ENCODE measurements around the gene KDM3B.
"Not testable (repeated sequence)": the region's sequence is repeated elsewhere in the genome, so short reads cannot be mapped to it uniquely, and the experiment has no call there.

Gene KDM3B

DNA sequence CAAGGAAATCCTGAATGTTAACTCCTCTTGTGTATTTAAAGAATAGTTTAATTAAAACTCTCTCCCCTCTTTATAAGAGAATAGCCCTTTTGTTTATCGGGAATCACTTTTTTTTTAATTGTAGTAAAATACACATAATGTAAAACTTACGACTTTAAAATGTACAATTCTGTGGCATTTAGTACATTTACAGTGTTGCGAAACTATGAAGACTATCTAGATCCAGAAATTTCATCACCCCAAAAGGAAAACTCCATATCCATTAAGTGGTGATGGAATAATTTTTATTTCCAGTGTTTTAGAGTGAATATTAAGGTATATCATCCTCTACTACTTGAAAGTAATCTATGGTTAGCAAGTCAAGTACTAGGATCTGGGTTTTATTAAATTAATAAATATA, 36.8 kb downstream of the KDM3B start:
- no peak for DNase-seq

DNA sequence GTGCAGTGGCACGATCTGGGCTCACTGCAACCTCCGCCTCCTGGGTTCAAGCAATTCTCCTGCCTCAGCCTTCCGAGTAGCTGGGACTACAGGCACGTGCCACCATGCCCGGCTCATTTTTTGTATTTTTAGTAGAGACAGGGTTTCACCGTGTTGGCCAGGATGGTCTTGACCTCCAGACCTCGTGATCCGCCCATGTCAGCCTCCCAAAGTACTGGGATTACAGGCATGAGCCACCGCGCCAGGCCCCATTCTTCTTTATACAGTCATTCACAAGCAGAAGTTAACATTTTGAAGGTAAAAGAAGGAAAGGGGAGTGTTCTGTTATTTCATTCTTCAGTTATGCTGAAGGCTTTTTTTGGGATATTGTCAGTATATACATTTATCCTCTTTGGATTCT, 37.4 kb downstream of the KDM3B start:
- DNase-seq: not testable (repeated sequence)

DNA sequence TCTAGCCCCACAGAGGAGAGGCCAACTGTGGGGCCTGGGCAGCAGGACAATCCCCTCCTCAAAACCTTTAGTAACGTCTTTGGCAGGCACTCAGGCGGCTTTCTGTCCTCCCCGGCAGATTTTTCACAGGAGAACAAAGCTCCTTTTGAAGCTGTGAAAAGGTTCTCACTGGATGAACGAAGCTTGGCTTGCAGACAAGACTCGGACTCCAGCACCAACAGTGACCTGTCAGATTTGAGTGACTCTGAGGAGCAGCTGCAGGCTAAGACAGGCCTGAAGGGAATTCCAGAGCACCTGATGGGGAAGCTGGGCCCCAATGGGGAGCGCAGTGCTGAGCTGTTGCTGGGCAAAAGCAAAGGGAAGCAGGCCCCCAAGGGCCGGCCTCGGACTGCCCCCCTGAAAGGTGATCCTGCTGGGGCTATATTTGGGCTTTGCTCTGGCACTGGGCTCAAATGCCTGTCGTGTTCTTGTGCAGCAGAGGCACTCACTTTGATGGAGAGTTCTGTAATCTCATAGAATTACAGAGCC, 39.4 kb downstream of the KDM3B start:
- peak in 49 of 56 donors; percentile 7 to 80 (median 57) for DNase-seq

GRCh38 chr5:138402640-138403039, 50.2 kb downstream of the KDM3B start:
- DNase-seq: no peak

GRCh38 chr5:138408023-138408422, 55.5 kb downstream of the KDM3B start:
- no peak for DNase-seq

- peak in 42 of 56 donors; percentile 2 to 73 (median 16) for DNase-seq
Measured at GRCh38 chr5:138410996-138411640, 58.6 kb downstream of the KDM3B start.

DNA sequence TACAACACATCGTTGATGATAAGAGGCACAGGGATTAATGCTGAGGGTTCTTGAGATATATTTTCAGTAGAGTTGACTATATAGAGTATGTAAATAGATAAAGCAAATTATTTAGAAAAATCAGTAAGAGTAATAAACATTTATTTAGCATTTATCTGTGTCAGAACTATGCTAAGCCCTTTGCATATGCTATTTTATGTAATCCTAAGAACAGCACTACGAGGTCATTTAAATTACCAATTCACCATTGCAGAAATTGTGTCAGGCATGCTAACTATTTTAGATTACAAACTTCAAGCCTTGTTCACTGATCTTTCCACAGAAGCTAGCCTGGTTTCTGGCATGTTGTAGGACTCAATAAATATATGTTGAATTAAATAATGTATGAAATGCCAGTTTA, 66.0 kb downstream of the KDM3B start:
- no peak for DNase-seq

- DNase-seq: no peak
Measured at GRCh38 chr5:138425079-138425478, 72.6 kb downstream of the KDM3B start.

DNA sequence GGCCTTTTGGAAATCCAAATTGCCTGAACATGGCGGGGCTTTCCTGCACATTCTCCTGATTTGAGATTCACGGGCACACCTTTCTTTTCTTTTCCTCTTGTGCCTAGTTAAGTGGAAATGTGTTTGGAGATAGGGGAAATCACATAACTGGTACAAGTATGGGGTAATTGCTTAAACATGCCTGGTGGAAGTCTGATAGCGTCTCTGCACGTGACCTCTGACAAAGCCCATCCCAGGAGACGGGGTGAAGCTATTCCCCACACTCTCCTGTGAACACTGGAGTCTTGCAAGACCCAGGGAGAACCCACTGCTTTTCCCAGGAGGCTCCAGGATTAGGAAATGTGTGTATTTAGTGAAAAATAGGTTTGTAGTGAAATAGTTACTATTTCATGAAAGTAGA, 83.5 kb downstream of the KDM3B start:
- no peak for DNase-seq

DNA sequence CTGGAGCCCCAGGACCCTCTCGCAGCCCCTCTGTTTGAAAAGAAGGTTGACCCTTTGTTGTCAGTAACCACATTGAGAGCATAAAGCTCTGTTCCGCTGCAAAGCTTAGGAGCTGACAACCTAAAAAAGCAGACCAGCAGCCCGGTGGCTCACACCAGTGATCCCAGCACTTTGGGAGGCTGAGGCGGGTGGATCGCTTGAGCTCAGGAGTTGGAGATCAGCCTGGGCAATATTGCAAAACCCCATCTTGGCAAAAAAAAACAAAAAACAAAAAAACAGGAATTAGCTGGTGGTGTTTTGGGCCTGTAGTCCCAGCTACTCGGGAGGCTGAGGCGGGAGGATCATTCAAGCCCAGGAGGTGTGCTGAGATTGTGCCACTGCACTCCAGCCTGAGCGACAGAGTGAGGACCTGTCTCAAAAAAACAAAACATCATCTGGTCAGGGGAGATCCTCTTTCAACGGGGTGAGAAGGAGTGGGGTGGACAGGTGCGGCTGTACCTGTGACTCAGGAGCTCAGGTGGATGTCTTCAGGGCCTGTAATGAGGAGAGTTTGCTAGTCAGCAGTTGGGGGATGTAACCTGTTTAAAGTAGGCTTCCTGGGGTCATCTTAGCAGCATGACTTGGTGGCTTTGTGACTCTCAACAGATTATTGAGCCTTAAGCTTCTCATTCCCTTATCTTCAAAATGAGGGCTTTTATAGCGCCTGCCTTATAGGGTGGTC, 85.7 kb downstream of the KDM3B start:
- no peak for DNase-seq

DNA sequence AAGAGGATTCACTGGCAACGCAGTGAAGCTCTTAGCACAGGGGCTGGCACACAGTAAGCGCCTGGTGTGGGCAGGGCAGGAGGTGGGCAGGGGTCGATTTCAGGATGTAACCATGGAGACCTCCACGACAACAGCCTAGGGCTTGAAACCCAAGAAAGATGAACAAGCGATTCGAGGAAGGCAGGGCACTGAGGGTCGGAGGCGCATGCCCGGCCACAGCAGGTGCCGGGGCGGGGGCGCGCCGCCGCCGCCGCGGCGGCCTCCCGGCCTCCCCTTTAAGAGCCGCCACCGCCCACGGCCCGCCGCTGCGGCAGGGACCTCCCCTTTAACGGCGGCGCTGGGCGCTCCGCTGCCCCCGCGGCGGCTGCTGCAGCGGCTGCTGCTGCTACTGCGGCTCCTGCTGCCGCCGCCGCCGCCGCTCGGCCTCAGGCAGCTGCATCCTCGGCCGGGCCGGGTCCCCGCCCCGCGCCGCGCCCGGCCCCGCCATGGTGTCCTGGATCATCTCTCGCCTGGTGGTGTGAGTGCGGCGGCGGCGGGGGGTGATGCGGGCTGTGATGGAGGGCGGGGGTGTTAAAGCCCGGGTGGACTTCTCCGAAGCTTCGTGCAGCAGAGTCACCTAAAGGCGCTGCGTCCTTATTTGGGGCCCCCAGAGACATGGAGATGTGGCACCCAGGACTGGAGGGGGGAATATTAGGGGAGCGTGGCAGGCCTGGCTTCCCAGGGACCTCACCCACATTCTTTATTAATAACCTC, 86.4 kb downstream of the KDM3B start, which contains the start of gene REEP2:
Gene REEP2, plus strand, starts transcription at position 334 of the 753 bp plus-strand sequence. Its CDS starts 152 bp downstream, at position 486.
- DNase-seq: peak in 19 of 56 donors; percentile 35 to 70 (median 50)

GRCh38 chr5:138439477-138440158, 87.1 kb downstream of the KDM3B start:
- DNase-seq: peak in 7 of 56 donors; percentile 17 to 58 (median 50)

DNA sequence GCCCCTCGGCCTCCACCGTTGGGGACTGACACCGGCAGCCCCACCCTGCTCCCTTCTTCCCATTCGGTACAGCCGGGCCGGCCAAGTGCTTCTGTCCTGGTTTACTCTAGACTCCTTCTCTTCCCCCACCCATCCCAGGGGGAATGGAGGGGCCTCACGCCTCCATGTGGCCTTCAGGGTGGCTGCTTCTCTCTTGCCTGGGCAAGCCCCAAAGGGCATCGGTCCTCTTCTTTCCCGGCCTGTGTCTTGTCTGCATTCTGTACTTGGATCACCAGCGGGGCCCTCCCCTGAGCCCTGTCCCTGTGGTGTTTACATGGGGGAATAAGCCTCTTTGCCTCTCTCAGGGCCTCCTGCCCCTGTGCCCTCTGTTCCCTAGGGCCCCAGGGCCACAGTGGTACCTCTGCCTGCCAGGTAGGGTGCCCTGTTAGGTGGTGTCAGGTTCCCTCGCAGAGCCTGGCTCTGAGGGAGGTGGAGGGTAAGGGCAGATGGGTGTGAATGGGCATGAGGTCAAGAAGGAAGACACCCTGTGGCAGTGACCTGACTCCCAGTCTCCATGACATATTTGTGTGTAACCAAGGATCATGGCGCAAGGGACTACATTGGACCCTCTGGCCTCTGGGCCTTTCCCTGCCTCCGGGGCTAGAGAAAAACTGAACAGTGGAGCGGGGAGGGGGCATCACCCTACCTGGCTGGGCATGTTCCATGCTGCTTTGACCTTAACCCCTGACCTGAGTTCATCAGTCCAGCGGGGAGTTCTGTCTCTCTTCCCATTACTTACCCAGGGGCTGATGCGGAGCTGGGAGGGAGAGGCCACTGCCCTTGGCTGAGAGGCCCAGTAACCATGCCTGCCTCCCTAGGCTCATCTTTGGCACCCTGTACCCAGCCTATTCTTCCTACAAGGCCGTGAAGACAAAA, 87.9 kb downstream of the KDM3B start:
- DNase-seq: no peak

DNA sequence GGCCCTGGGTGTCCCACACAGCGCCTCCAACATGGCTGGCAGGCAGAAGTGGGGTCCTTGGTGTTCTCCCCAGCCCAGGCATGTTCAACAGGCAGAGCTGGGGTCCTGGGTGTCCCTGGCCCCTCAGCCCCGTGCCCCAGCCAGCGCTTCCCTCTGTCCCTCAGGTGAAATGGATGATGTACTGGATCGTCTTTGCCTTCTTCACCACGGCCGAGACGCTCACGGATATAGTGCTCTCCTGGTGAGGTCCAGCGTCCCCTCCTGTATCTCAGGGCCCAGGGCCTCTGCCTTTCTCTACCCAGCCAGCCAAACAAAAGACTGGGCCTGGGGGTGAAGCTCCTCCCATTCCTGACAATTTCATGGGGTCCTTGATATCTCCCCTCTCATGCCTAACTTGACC, 88.7 kb downstream of the KDM3B start:
- no peak for DNase-seq

DNA sequence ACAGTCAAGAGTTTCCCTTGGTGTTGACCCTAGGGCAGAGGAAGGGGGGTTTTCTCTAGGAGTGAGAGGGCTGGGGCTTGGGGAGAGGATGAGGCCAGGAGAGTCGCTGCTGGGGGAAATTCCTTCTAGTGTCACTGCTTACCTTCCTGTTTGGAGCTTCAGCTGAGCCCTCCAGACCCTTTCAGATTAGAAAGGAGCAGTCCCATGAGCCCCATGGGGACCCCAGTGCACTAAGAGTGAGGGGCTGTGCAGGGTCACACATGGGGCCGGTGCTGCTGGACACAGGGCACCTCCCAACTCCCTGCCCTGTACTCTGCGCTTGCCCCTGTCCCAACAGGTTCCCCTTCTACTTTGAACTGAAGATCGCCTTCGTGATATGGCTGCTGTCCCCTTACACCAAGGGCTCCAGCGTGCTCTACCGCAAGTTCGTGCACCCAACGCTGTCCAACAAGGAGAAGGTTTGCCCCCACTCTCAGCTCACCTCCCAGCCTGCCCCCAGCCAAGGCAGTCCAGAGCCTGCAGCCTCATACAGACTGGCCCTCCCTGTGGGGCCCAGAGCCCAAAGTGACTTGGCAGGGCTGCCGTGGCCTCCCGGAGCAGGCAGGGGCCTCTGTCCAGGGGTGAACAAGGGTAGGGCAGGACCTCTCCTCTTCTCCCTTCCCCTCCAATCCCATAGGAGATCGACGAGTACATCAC, 91.7 kb downstream of the KDM3B start:
- DNase-seq: no peak

GRCh38 chr5:138444774-138445546, 92.5 kb downstream of the KDM3B start:
- DNase-seq: no peak

GRCh38 chr5:138445547-138446271, 93.2 kb downstream of the KDM3B start:
- DNase-seq: no peak

DNA sequence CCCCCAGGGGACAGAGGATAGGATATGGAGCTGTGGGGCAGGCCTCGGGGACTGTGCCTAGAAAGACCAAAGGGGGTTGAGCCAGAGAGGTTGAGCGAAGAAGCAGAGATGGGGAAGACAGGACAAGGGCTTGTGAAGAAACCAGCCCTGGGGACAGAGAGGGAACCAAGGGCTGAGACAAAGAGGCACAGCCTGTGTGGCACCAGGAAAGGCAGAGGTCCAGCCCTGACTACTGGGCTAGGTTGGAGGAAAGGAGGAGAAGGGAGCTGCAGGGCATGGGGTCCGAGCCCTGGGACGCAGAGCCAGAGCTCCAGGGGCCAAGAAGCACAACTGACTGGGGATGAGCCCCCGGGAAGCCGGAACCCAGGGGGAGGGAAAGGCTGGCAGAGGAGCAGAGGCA, 95.6 kb downstream of the KDM3B start:
- no peak for DNase-seq

Data from amygdala (tissue), 56 donors.